SJSA1 (cell line): ENCODE data around the gene CPB1. TPM values are rescaled to one million over a fixed set of nuclear protein-coding genes. Genes with fewer than 3 reads are reported as not detected.
"Not testable (repeated sequence)": the region's sequence is repeated elsewhere in the genome, so short reads cannot be mapped to it uniquely, and the experiment has no call there.

Source experiments
- DNase-seq, 2 experiments: peaks; one replicate each; pipeline ENCODE4 v3.0.0-alpha.2; 2015 to 2020; ENCODE audit warnings: low spot score in 2 of 2, low read depth in 1 of 2
- H3K27ac ChIP-seq: fragments of 250-450 bp; sonication (Bioruptor Pico); 2 replicates; pipeline ENCODE4 v1.5.1; 2020; ENCODE audit warnings: mild to moderate bottlenecking, moderate library complexity
- H3K27me3 ChIP-seq: fragments of 250-450 bp; sonication (Bioruptor Pico); replicated peaks from 2 replicates; pipeline ENCODE4 v1.5.1; 2020; ENCODE audit warnings: mild to moderate bottlenecking, moderate library complexity
- H3K36me3 ChIP-seq: fragments of 250-450 bp; sonication (Bioruptor Pico); 2 replicates; pipeline ENCODE4 v1.5.1; 2020; ENCODE audit warnings: mild to moderate bottlenecking
- H3K4me1 ChIP-seq: fragments of 250-450 bp; sonication (Bioruptor Pico); replicated peaks from 2 replicates; pipeline ENCODE4 v1.6.1; 2021; ENCODE audit warnings: mild to moderate bottlenecking
- H3K4me3 ChIP-seq: fragments of 250-450 bp; sonication (Bioruptor Pico); 2 replicates; pipeline ENCODE4 v1.5.1; 2020; ENCODE audit warnings: mild to moderate bottlenecking
- H3K9me3 ChIP-seq: fragments of 250-450 bp; sonication (Bioruptor Pico); replicated peaks from 2 replicates; pipeline ENCODE4 v1.5.1; 2020; ENCODE audit warnings: mild to moderate bottlenecking
- total RNA-seq: library from RNA; depleted of rRNA; stranded (reverse); fragments of >200 nt; shearing (Covaris generic); gene quantifications from 2 replicates; pipeline ENCODE4 v1.2.3, GENCODE V29; 2014; rRNA removed

Gene CPB1
- not detected in 2 replicates for total RNA-seq

DNA sequence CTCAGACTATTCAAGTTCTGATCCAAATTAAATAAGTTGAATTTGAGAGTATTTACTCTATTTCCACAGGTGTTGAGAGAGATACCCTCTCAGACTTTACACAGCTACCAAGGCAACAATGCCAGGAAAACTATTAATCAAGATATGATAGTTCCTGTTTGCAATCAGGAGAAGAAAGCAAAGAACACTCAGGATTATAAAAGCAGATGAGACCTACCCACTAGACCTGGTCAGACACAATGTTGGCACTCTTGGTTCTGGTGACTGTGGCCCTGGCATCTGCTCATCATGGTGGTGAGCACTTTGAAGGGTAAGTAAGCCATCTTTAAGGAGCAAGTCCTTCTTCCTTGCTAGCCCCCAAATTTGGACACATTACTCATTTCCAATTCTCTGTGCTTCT is at the start of gene CPB1:
CPB1 (plus strand) TSS at position 227 of the 400 bp plus-strand sequence; CDS start at position 240, 13 bp downstream.
- Histone ChIP-seq H3K27me3 (no peaks in the 10 kb centered on the region; the same call in 1 of the 2 replicates), H3K4me3 (no peak within 1 kb of the TSS), H3K27ac (no peak within 1 kb of the TSS), H3K36me3 (no peaks in the 10 kb centered on the region), H3K9me3 (no peaks in the 10 kb centered on the region), H3K4me1 (no peaks in the 10 kb centered on the region)
- no peak for DNase-seq

DNA sequence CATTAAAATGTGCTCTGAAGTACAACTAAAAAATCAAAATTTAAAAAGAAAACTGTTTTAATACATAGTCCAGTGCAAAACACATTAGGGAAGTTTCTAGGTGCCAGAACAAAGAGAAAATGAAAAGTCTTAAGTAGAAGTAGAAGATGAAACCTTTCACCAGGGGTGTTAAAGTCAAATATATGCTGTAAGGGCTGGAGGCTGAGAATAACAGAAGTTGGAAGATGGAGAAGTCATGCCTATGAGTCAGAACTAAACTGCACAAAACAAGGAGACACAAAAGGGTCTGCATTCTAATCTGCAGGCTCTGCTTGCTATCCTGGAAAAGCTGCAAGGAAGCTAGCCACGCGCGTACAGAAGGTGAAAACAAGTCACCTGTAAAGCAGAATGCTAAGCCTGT is 48.7 kb upstream of the CPB1 start:
- Histone ChIP-seq H3K9me3 (no peaks in the 10 kb centered on the region), H3K4me1 (no peaks in the 10 kb centered on the region), H3K27ac (no peak overlapping the region), H3K27me3 (no peaks in the 10 kb centered on the region), H3K4me3 (no peak overlapping the region), H3K36me3 (no peaks in the 10 kb centered on the region)
- no peak for DNase-seq

DNA sequence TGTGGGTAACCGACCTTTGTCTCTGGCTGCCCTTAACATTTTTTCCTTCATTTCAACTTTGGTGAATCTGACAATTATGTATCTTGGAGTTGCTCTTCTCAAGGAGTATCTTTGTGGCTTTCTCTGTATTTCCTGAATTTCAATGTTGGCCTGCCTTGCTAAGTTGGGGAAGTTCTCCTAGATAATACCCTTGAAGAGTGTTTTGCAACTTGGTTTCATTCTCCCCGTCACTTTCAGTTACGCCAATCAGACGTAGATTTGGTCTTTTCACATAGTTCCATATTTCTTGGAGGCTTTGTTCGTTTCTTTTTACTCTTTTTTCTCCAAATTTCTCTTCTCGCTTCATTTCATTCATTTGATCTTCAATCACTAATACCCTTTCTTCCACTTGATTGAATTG is 42.6 kb upstream of the CPB1 start:
- not testable (repeated sequence) for H3K9me3 ChIP-seq, H3K36me3 ChIP-seq, H3K4me3 ChIP-seq, DNase-seq, H3K27me3 ChIP-seq, H3K4me1 ChIP-seq, H3K27ac ChIP-seq

DNA sequence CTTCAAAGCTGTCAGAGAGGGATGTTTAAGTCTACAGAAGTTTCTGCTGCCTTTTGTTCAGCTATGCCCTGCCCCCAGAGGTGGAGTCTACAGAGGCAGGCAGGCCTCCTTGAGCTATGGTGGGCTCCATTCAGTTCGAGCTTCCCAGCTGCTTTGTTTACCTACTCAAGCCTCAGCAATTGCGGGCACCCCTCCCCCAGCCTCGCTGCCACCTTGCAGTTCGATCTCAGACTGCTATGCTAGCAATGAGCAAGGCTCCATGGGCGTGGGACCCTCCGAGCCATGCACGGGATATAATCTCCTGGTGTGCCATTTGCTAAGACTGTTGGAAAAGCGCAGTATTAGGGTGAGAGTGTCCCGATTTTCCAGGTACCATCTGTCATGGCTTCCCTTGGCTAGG is 41.5 kb upstream of the CPB1 start:
- not testable (repeated sequence) for H3K27me3 ChIP-seq, DNase-seq, H3K4me1 ChIP-seq, H3K36me3 ChIP-seq, H3K9me3 ChIP-seq, H3K27ac ChIP-seq, H3K4me3 ChIP-seq

DNA sequence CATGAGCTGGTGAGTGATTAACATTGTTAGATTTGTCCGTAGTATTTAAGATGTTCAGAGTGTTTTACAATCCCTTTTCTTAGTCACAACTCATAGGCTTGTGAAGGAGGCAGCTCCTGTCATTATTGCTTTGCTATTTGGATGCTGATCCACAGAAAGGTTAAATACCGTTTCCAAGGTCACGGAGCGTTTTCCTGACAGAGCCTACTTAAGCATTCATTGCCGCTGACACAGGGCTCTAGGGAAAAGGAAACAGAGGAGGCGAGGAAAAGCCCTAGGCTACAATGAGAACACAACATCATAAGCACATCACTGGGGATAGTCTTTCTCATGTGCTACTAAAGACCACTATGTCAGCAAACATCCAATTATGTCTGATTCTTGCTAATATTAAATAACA is 38.5 kb upstream of the CPB1 start:
- DNase-seq: no peak
- H3K27me3 ChIP-seq: 0 out of 2 replicates have a peak, but pooled peaks cover 4% of the 10 kb centered on the region
- no peak overlapping the region for H3K4me3 ChIP-seq
- no peak overlapping the region for H3K27ac ChIP-seq
- H3K4me1 ChIP-seq: no peaks in the 10 kb centered on the region
- no peaks in the 10 kb centered on the region for H3K9me3 ChIP-seq
- H3K36me3 ChIP-seq: no peaks in the 10 kb centered on the region

DNA sequence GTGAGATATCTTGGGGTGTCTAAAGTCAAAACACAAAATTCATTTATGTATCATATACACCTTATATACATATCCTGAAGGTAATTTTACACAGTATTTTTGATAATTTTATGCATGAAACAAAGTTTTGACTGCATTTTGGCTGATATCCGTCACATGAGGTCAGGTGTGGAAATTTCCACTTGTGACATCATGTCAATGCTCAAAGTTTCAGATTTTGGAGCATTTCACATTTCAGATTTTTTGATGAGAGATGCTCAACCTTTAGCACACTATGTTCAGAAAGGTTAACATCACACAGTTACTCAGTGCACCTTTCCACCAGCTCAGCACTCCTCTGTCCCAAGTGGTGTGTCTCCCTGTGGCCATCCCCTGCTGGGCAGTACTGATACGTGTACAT is 37.7 kb upstream of the CPB1 start:
- no peak for DNase-seq
- H3K4me1 ChIP-seq: no peaks in the 10 kb centered on the region
- no peak overlapping the region for H3K27ac ChIP-seq
- no peaks in the 10 kb centered on the region for H3K36me3 ChIP-seq
- no peaks in the 10 kb centered on the region for H3K9me3 ChIP-seq
- no peak overlapping the region for H3K4me3 ChIP-seq
- 0 out of 2 replicates have a peak, but pooled peaks cover 4% of the 10 kb centered on the region for H3K27me3 ChIP-seq

DNA sequence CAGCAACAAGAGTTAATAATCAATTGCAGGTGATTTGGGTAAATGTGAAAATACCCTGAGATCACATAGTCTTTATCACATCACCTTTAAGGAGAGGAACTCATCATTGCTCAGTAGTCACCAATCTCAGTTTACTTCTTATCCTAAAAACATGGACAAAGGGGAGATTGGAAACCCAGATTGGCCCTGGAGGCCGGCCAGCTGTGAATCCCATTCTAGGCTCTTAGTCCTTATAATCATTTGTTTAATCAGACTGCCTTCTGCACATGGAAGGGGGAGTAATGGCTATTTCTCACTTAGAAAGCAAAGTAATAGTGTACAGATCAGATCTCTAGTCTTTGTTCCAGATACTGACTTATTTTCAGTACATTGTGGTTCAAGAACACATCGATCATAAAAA is 37.2 kb upstream of the CPB1 start:
- H3K4me3 ChIP-seq: no peak overlapping the region
- 0 out of 2 replicates have a peak, but pooled peaks cover 4% of the 10 kb centered on the region for H3K27me3 ChIP-seq
- H3K9me3 ChIP-seq: no peaks in the 10 kb centered on the region
- H3K36me3 ChIP-seq: no peaks in the 10 kb centered on the region
- H3K4me1 ChIP-seq: no peaks in the 10 kb centered on the region
- no peak overlapping the region for H3K27ac ChIP-seq
- no peak for DNase-seq

DNA sequence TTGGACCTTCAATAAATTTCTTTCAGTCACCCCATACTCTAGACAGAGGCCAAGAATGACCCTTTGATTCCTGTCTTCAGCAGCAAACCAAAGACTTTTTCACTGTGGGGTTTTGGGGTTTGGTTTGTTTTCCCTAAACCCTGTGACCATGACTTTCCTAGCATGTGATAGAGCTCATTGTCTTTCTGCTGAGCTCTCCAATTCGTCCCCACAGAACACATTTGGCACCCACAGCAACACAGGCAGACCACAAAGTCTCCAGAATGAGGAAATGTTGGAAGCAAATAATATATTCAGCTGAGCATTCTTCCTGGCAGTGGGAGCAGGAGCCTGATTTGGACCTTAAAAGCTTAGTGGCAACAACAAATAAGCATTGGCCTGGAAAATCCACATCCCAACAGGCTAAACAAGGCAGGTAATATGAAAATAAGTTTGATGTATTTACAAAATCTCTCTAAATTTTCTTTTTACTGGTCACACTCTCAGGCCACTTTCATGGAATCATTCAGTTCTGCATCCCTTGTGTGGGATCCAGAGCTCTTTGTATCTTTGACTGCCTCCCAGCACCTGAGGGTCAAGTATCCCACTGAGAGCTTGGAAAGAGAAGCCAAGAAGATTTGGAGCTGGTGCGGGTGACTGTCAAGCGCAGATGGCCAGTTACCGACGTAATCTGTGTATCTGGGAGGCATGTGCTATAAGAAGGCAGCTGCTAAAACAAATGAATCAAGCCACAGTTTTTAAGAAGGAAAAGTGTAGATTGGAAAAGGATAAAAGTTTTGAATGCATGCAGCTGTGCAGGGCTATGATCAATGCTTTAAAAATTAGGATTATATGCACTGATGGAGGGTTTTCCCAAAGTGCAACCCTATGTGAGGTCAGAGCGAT is 36.5 kb upstream of the CPB1 start:
- Histone ChIP-seq H3K27me3 (0 out of 2 replicates have a peak, but pooled peaks cover 4% of the 10 kb centered on the region), H3K36me3 (no peaks in the 10 kb centered on the region), H3K9me3 (no peaks in the 10 kb centered on the region), H3K4me3 (no peak overlapping the region), H3K27ac (no peak overlapping the region), H3K4me1 (no peaks in the 10 kb centered on the region)
- DNase-seq: no peak

DNA sequence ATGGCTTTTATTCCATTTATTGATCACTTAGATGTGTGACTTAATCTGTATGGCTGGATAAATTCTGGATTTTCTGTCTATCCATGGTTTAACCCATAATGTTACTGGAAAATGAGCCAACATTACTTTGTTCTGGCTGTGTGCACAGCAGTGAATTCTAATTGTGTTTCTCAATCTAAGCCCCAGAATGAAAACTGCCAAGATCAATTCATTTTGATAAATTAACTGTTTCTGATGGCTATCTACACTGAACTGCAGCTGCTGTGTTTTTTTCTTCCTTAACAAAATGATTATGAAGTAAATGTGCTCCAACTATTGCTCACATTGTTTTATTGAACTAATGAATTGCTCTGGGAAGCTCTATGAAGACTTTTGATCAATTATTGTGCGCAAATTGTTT is 35.7 kb upstream of the CPB1 start:
- H3K4me3 ChIP-seq: no peak overlapping the region
- H3K4me1 ChIP-seq: no peaks in the 10 kb centered on the region
- no peak overlapping the region for H3K27ac ChIP-seq
- H3K27me3 ChIP-seq: 0 out of 2 replicates have a peak, but pooled peaks cover 4% of the 10 kb centered on the region
- no peak for DNase-seq
- no peaks in the 10 kb centered on the region for H3K36me3 ChIP-seq
- no peaks in the 10 kb centered on the region for H3K9me3 ChIP-seq

DNA sequence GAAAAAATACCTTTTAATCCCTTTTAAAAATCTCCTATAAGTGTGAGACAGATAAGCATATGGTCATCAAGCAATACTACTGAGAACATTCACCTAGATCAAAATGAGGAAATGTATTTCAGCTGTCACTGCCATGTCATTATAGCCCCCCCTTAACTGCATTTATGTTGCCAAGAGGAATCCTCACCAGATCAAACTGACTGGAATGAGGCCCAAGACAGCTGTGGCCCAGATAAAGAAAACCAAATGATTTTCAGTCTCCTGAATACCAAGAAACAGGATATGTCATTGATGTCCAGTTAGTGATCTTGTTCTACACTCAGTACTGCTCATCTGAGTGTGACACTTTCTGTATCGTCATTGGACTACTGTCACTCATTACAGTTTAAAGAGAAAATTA is 35.1 kb upstream of the CPB1 start:
- no peaks in the 10 kb centered on the region for H3K4me1 ChIP-seq

DNA sequence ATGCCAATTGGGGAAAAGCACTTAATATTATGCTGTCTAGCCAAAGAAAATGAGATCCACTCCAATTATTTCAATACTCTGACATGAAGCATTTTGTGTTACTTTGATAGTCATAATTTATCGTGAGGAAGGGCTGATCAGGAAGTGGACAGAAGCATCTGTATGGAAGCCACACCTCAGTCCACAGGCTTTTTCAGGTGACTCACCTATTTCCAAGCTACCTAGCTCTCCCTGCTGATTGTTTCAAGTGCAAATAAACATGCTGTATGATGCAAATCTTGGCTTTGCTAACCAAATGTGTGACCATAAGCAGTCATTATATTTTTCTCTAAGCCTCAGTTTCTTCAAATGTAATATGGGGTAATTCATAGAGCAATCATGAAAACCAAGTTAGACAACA is 30.8 kb upstream of the CPB1 start:
- H3K27ac ChIP-seq: no peak overlapping the region
- no peak for DNase-seq
- no peaks in the 10 kb centered on the region for H3K27me3 ChIP-seq
- H3K36me3 ChIP-seq: no peaks in the 10 kb centered on the region
- H3K4me1 ChIP-seq: no peaks in the 10 kb centered on the region
- H3K9me3 ChIP-seq: no peaks in the 10 kb centered on the region
- H3K4me3 ChIP-seq: no peak overlapping the region

More for the DNA sequence above, 35.1 kb upstream of the CPB1 start:
- no peak overlapping the region for H3K4me3 ChIP-seq
- no peaks in the 10 kb centered on the region for H3K36me3 ChIP-seq
- no peak for DNase-seq
- H3K27me3 ChIP-seq: no peaks in the 10 kb centered on the region
- no peaks in the 10 kb centered on the region for H3K9me3 ChIP-seq
- H3K27ac ChIP-seq: no peak overlapping the region

DNA sequence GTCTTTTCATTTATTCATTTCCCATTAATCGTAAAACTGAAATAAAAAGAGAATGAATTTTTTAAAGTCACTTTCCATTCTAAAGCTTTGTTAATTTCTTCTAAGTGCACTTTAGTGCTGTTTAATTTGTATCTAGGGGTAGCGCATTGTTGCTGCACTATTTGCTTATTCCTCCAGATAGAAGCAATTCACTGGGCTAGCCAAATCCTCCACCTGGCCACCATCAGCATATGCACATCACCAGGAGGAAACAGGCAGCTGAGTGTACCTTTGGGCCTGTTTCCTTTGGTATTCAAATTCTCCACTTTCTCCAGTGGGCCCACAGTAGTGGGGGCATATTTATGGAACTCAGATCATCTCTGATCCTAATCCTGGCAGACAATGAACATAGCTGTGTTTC is 29.8 kb upstream of the CPB1 start:
- Histone ChIP-seq H3K36me3 (no peaks in the 10 kb centered on the region), H3K27ac (no peak overlapping the region), H3K4me3 (no peak overlapping the region), H3K9me3 (no peaks in the 10 kb centered on the region), H3K4me1 (no peaks in the 10 kb centered on the region), H3K27me3 (no peaks in the 10 kb centered on the region)
- no peak for DNase-seq

DNA sequence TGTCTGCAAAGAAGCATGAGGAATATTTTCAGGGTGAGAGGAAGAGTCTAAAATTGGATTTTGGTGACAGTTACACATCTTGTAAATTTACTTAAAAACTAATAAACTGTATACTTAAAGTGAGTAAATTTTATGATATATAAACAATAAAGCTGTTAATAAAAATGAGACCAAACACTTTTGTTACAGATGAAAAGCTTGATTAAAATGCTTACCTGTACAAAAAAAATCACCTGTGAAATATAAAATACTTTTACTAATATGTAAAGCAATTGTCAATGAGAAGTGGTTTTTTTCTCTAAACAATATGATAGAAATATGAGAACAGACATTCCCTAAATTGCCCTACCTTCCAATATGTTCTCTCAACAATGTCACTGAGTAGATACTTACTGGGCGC is 27.2 kb upstream of the CPB1 start:
- Histone ChIP-seq H3K4me1 (no peaks in the 10 kb centered on the region), H3K36me3 (no peaks in the 10 kb centered on the region), H3K27ac (no peak overlapping the region), H3K27me3 (no peaks in the 10 kb centered on the region), H3K4me3 (no peak overlapping the region), H3K9me3 (no peaks in the 10 kb centered on the region)
- no peak for DNase-seq

DNA sequence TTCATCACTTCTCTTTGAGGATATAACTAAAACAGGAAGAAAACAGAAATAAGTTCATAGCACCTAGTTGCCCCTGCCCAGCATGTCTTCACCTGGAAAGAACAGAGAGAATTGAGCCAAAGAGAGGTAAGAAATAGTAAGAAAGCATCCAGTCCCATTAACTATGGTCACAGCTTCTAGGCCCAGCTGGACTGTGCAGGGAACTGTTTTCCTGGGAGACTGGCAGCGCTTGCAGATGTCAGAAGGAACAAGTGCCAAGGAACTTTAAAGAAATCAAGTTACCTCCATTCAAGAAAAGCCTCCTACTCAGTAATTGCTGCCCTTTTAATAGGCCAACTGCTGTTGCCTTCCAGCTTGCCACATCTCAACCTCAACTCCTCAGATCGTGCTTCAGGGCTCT is 17.8 kb upstream of the CPB1 start:
- no peaks in the 10 kb centered on the region for H3K36me3 ChIP-seq
- H3K9me3 ChIP-seq: no peaks in the 10 kb centered on the region
- DNase-seq: no peak
- H3K4me3 ChIP-seq: no peak overlapping the region
- no peak overlapping the region for H3K27ac ChIP-seq
- no peaks in the 10 kb centered on the region for H3K4me1 ChIP-seq
- peaks cover 11% of the 10 kb centered on the region; the same call in 1 of the 2 replicates for H3K27me3 ChIP-seq
